HG03097 (cell line): Measurements from ENCODE around the gene ATF7.

ENCODE experiments used
- ATAC-seq: cut with Tn5 transposase; IDR thresholded peaks from one replicate; pipeline ENCODE4 v1.9.1; 2021; ENCODE audit not compliant: unreplicated experiment, low FRiP score

Gene ATF7

GRCh38 chr12:53538209-53538689 lies 87.9 kb downstream of the ATF7 start:
- no peak for ATAC-seq

GRCh38 chr12:53536962-53537361 lies 89.2 kb downstream of the ATF7 start:
- no peak for ATAC-seq

GRCh38 chr12:53533471-53533870 lies 92.7 kb downstream of the ATF7 start:
- no peak for ATAC-seq

- no peak for ATAC-seq
Measured at GRCh38 chr12:53532524-53533445, 93.4 kb downstream of the ATF7 start.

- ATAC-seq = no peak
Measured at GRCh38 chr12:53532021-53532420, 94.2 kb downstream of the ATF7 start.

GRCh38 chr12:53530920-53531319 lies 95.3 kb downstream of the ATF7 start:
- ATAC-seq = no peak

GRCh38 chr12:53530061-53530460 lies 96.1 kb downstream of the ATF7 start:
- no peak for ATAC-seq

GRCh38 chr12:53524476-53524875 lies 101.7 kb downstream of the ATF7 start:
- no peak for ATAC-seq

GRCh38 chr12:53523131-53523530 lies 103.1 kb downstream of the ATF7 start:
- no peak for ATAC-seq

- no peak for ATAC-seq
Measured at GRCh38 chr12:53518381-53518780, 107.8 kb downstream of the ATF7 start.

- ATAC-seq = no peak
Measured at GRCh38 chr12:53516758-53517455, 109.3 kb downstream of the ATF7 start.

- no peak for ATAC-seq
Measured at GRCh38 chr12:53515291-53515680, 110.9 kb downstream of the ATF7 start.

- no peak for ATAC-seq
Measured at GRCh38 chr12:53514628-53515290, 111.4 kb downstream of the ATF7 start.

- no peak for ATAC-seq
Measured at GRCh38 chr12:53513712-53514410, 112.3 kb downstream of the ATF7 start.

GRCh38 chr12:53510181-53510812 lies 115.9 kb downstream of the ATF7 start:
- no peak for ATAC-seq

- ATAC-seq = peak; percentile 84
Measured at GRCh38 chr12:53508534-53509170, 117.5 kb downstream of the ATF7 start.

- ATAC-seq = no peak
Measured at GRCh38 chr12:53507603-53507885, 118.6 kb downstream of the ATF7 start.

GRCh38 chr12:53506881-53507602 lies 119.1 kb downstream of the ATF7 start, which contains the start of gene NPFF:
TSS of gene NPFF (minus strand) at chr12:53507484. CDS start at chr12:53507474, 10 bp downstream.
- ATAC-seq = no peak

GRCh38 chr12:53506450-53506785 lies 119.8 kb downstream of the ATF7 start:
- no peak for ATAC-seq
